Fibroblast of mammary gland (primary cell): ENCODE results near the gene PALMD.

Experiments
- DNase-seq: peaks from one replicate; pipeline ENCODE4 v3.0.0-alpha.2; 2010; ENCODE audit warnings: low read depth
- H3K4me3 ChIP-seq: 2 replicates; pipeline ENCODE4 v1.5.1; 2011; ENCODE audit warnings: low read depth, mild to moderate bottlenecking, low read length, moderate library complexity; ENCODE audit not compliant: control insufficient read depth
- CTCF ChIP-seq: conservative IDR thresholded peaks from 2 replicates; pipeline ENCODE4 v1.5.1; 2011; ENCODE audit warnings: low read depth, low read length, inconsistent platforms; ENCODE audit not compliant: control insufficient read depth, insufficient read depth

The PALMD gene

GRCh38 chr1:99601709-99602403 lies 44.1 kb upstream of the PALMD start:
- no peak overlapping the region for H3K4me3 ChIP-seq
- no peak for DNase-seq
- TF ChIP-seq CTCF: no peak

- no peak for DNase-seq
- TF ChIP-seq CTCF: no peak
- H3K4me3 ChIP-seq: no peak overlapping the region
Observed at GRCh38 chr1:99602404-99602969, 43.4 kb upstream of the PALMD start.

- no peak for DNase-seq
- no peak for TF ChIP-seq CTCF
Observed at GRCh38 chr1:99603699-99604560, 42.0 kb upstream of the PALMD start.

GRCh38 chr1:99606306-99606705 lies 39.6 kb upstream of the PALMD start:
- no peak overlapping the region for H3K4me3 ChIP-seq
- no peak for TF ChIP-seq CTCF
- peak; percentile 43 for DNase-seq

More at GRCh38 chr1:99603699-99604560, 42.0 kb upstream of the PALMD start:
- H3K4me3 ChIP-seq: no peak overlapping the region

GRCh38 chr1:99607590-99607989 lies 38.3 kb upstream of the PALMD start:
- DNase-seq: no peak
- TF ChIP-seq CTCF: no peak
- H3K4me3 ChIP-seq: no peak overlapping the region

- TF ChIP-seq CTCF: no peak
- no peak overlapping the region for H3K4me3 ChIP-seq
- DNase-seq: no peak
Observed at GRCh38 chr1:99608058-99608457, 37.9 kb upstream of the PALMD start.
